Measurements from ENCODE around the gene GABBR2.

GABBR2 gene

GRCh38 chr9:98708103-98708932, 417 bp downstream of the GABBR2 start:
- FAIRE-seq: no peak
- no peak for DNase-seq (ENCODE audit: insufficient read length, low spot score)
- TF ChIP-seq CTCF (IDR thresholded peaks at IDR 0.05; ENCODE audit: insufficient read depth, missing control alignments): no peak

GRCh38 chr9:98707166-98708102, 1.3 kb downstream of the GABBR2 start:
- TF ChIP-seq CTCF (IDR thresholded peaks at IDR 0.05; ENCODE audit: insufficient read depth, missing control alignments): peak; percentile 68
- DNase-seq (ENCODE audit: insufficient read length, low spot score) (peak; percentile 50), FAIRE-seq (no peak)

GRCh38 chr9:98706651-98707165, 2.0 kb downstream of the GABBR2 start:
- FAIRE-seq (no peak), DNase-seq (ENCODE audit: insufficient read length, low spot score) (no peak)

GRCh38 chr9:98702835-98703380, 5.8 kb downstream of the GABBR2 start:
- TF ChIP-seq CTCF (IDR thresholded peaks at IDR 0.05; ENCODE audit: insufficient read depth, missing control alignments): no peak
- DNase-seq (ENCODE audit: insufficient read length, low spot score) (no peak), FAIRE-seq (no peak)

More at GRCh38 chr9:98706651-98707165, 2.0 kb downstream of the GABBR2 start:
- no peak for TF ChIP-seq CTCF (IDR thresholded peaks at IDR 0.05; ENCODE audit: insufficient read depth, missing control alignments)

GRCh38 chr9:98702340-98702739, 6.4 kb downstream of the GABBR2 start:
- FAIRE-seq (no peak), DNase-seq (ENCODE audit: insufficient read length, low spot score) (no peak)
- no peak for TF ChIP-seq CTCF (IDR thresholded peaks at IDR 0.05; ENCODE audit: insufficient read depth, missing control alignments)

GRCh38 chr9:98701576-98701975, 7.2 kb downstream of the GABBR2 start:
- DNase-seq (ENCODE audit: insufficient read length, low spot score): no peak
- no peak for FAIRE-seq
- no peak for TF ChIP-seq CTCF (IDR thresholded peaks at IDR 0.05; ENCODE audit: insufficient read depth, missing control alignments)

All from D721Med (cell line).